Measurements from ENCODE around the gene BLOC1S5. TPM values are rescaled to one million over a fixed set of nuclear protein-coding genes. Genes with fewer than 3 reads are reported as not detected.
"Not testable (repeated sequence)": the region's sequence is repeated elsewhere in the genome, so short reads cannot be mapped to it uniquely, and the experiment has no call there.

The BLOC1S5 gene
- polyA plus RNA-seq, 1 donor (not counting 4 experiments of a cell fraction or from before 2014, with no cell fraction given) = 8.8 TPM

DNA sequence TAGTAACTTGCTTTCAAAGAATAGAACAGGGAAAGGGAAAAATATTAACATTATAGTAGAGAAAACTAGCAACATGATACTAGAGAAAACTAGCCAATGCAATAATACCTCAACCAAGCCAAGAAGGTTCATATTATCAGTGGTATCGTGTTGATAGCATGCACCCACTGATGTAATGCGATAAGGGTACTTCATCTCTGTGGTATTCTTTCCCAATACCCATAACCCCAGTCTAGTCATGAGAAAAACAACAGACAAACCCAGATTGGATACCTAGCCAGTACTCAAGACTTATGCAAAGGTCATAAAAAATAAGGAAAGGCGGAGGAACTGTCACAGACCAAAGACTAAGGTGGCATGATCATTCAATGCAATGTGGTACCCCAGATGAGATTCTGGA lies 21.0 kb downstream of the BLOC1S5 start:
- Histone ChIP-seq H3K27ac (ENCODE audit: control insufficient read depth, insufficient read depth, low read length) (no peak overlapping the region), H3K27me3 (ENCODE audit: control insufficient read depth, extremely low read depth, insufficient read depth, low read length) (no peaks in the 10 kb centered on the region), H3K9me3 (ENCODE audit: control insufficient read depth, low read depth, low read length) (no peaks in the 10 kb centered on the region), H3K79me2 (ENCODE audit: control insufficient read depth, insufficient read depth, low read length) (no peaks in the 10 kb centered on the region), H3K4me2 (ENCODE audit: control insufficient read depth, extremely low read depth, insufficient read depth, low read depth, low read length) (no peak overlapping the region), H3K4me3 (ENCODE audit: control insufficient read depth in 2 of 3, extremely low read depth in 1 of 3, insufficient read depth in 2 of 3, low read depth in 1 of 3, low read length in 3 of 3) (no peak overlapping the region), H4K20me1 (ENCODE audit: control insufficient read depth, extremely low read depth, insufficient read depth, low read length) (no peaks in the 10 kb centered on the region), H3K36me3 (ENCODE audit: control insufficient read depth in 2 of 2, extremely low read depth in 1 of 2, insufficient read depth in 2 of 2, low read length in 2 of 2) (no peaks in the 10 kb centered on the region), H3K9ac (ENCODE audit: control insufficient read depth, extremely low read depth, insufficient read depth, low read length) (no peak overlapping the region), H3K4me1 (ENCODE audit: control insufficient read depth, extremely low read depth, insufficient read depth, low read length) (no peaks in the 10 kb centered on the region), H3K9me1 (ENCODE audit: control insufficient read depth, extremely low read depth, insufficient read depth, low read length) (no peaks in the 10 kb centered on the region), H2AFZ (ENCODE audit: control insufficient read depth, low read length) (no peak overlapping the region)
- no peak for DNase-seq (ENCODE audit: low read depth, low spot score)
- FAIRE-seq = no peak
- TF ChIP-seq, protein P1, sequence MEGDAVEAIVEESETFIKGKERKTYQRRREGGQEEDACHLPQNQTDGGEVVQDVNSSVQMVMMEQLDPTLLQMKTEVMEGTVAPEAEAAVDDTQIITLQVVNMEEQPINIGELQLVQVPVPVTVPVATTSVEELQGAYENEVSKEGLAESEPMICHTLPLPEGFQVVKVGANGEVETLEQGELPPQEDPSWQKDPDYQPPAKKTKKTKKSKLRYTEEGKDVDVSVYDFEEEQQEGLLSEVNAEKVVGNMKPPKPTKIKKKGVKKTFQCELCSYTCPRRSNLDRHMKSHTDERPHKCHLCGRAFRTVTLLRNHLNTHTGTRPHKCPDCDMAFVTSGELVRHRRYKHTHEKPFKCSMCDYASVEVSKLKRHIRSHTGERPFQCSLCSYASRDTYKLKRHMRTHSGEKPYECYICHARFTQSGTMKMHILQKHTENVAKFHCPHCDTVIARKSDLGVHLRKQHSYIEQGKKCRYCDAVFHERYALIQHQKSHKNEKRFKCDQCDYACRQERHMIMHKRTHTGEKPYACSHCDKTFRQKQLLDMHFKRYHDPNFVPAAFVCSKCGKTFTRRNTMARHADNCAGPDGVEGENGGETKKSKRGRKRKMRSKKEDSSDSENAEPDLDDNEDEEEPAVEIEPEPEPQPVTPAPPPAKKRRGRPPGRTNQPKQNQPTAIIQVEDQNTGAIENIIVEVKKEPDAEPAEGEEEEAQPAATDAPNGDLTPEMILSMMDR (optimal IDR thresholded peaks at IDR 0.05 in 1 of 3, IDR thresholded peaks at IDR 0.05 in 1 of 3, conservative IDR thresholded peaks at IDR 0.05 in 1 of 3; ENCODE audit: extremely low read depth in 1 of 3, insufficient read depth in 2 of 3, low read length in 3 of 3) = no peak
- no peak for TF ChIP-seq EZH2 (IDR thresholded peaks at IDR 0.05; ENCODE audit: low read length)
- dilution Hi-C loops (cut with MboI; ENCODE audit: extremely low pct_ligation_motif_present, low sequenced_read_pairs) = no loop called here

DNA sequence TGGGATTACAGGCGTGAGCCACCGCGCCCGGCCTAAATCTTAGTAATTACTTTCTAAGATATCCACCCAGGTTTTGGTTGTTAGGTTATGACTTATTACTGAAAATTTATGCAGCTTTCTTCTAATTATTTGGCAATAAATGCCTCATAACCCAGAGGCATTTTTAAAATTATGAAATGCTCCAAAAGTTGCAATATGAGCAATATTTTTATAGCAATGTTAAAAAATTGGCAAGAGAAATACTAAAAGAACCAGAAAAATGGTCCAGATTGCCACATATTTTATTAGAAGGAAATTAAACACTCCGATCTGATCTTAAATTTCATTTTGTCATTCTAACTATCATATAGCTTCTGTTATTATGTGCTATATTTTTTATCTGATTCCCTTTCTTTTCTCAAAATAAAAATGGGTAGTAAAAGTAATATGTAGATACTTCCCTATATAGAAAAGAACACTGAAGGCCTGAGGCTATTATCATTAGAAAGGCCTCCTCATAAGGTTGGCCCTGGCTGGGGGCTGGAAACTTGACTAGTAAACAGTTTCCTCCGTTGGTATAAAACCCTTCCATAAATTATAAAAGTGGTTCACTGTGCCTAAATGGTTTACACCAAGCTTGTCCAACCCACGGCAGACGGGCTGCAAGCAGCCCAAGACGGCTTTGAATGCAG lies 22.1 kb downstream of the BLOC1S5 start:
- Histone ChIP-seq H3K4me3 (ENCODE audit: control insufficient read depth in 2 of 3, extremely low read depth in 1 of 3, insufficient read depth in 2 of 3, low read depth in 1 of 3, low read length in 3 of 3) (no peak overlapping the region), H3K9me3 (ENCODE audit: control insufficient read depth, low read depth, low read length) (no peaks in the 10 kb centered on the region), H2AFZ (ENCODE audit: control insufficient read depth, low read length) (no peak overlapping the region), H3K27ac (ENCODE audit: control insufficient read depth, insufficient read depth, low read length) (no peak overlapping the region), H3K9ac (ENCODE audit: control insufficient read depth, extremely low read depth, insufficient read depth, low read length) (no peak overlapping the region), H3K4me1 (ENCODE audit: control insufficient read depth, extremely low read depth, insufficient read depth, low read length) (no peaks in the 10 kb centered on the region), H3K4me2 (ENCODE audit: control insufficient read depth, extremely low read depth, insufficient read depth, low read depth, low read length) (no peak overlapping the region), H3K27me3 (ENCODE audit: control insufficient read depth, extremely low read depth, insufficient read depth, low read length) (no peaks in the 10 kb centered on the region), H3K36me3 (ENCODE audit: control insufficient read depth in 2 of 2, extremely low read depth in 1 of 2, insufficient read depth in 2 of 2, low read length in 2 of 2) (no peaks in the 10 kb centered on the region), H4K20me1 (ENCODE audit: control insufficient read depth, extremely low read depth, insufficient read depth, low read length) (no peaks in the 10 kb centered on the region), H3K79me2 (ENCODE audit: control insufficient read depth, insufficient read depth, low read length) (peaks cover 2% of the 10 kb centered on the region), H3K9me1 (ENCODE audit: control insufficient read depth, extremely low read depth, insufficient read depth, low read length) (no peaks in the 10 kb centered on the region)
- dilution Hi-C loops (cut with MboI; ENCODE audit: extremely low pct_ligation_motif_present, low sequenced_read_pairs) = no loop called here
- TF ChIP-seq, protein P1 (optimal IDR thresholded peaks at IDR 0.05 in 1 of 3, IDR thresholded peaks at IDR 0.05 in 1 of 3, conservative IDR thresholded peaks at IDR 0.05 in 1 of 3; ENCODE audit: extremely low read depth in 1 of 3, insufficient read depth in 2 of 3, low read length in 3 of 3) = no peak
- no peak for TF ChIP-seq EZH2 (IDR thresholded peaks at IDR 0.05; ENCODE audit: low read length)
- no peak for FAIRE-seq
- DNase-seq (ENCODE audit: low read depth, low spot score) = no peak

GRCh38 chr6:8034107-8034506 lies 30.1 kb downstream of the BLOC1S5 start:
- FAIRE-seq; H3K9ac ChIP-seq (ENCODE audit: control insufficient read depth, extremely low read depth, insufficient read depth, low read length); H3K4me2 ChIP-seq (ENCODE audit: control insufficient read depth, extremely low read depth, insufficient read depth, low read depth, low read length); H3K27ac ChIP-seq (ENCODE audit: control insufficient read depth, insufficient read depth, low read length); H3K27me3 ChIP-seq (ENCODE audit: control insufficient read depth, extremely low read depth, insufficient read depth, low read length); H3K36me3 ChIP-seq (ENCODE audit: control insufficient read depth in 2 of 2, extremely low read depth in 1 of 2, insufficient read depth in 2 of 2, low read length in 2 of 2); H3K4me3 ChIP-seq (ENCODE audit: control insufficient read depth in 2 of 3, extremely low read depth in 1 of 3, insufficient read depth in 2 of 3, low read depth in 1 of 3, low read length in 3 of 3); dilution Hi-C loops (cut with MboI; ENCODE audit: extremely low pct_ligation_motif_present, low sequenced_read_pairs); DNase-seq (ENCODE audit: low read depth, low spot score); H3K4me1 ChIP-seq (ENCODE audit: control insufficient read depth, extremely low read depth, insufficient read depth, low read length); H4K20me1 ChIP-seq (ENCODE audit: control insufficient read depth, extremely low read depth, insufficient read depth, low read length); H2AFZ ChIP-seq (ENCODE audit: control insufficient read depth, low read length); H3K9me1 ChIP-seq (ENCODE audit: control insufficient read depth, extremely low read depth, insufficient read depth, low read length); H3K9me3 ChIP-seq (ENCODE audit: control insufficient read depth, low read depth, low read length): not testable (repeated sequence)
- peaks cover 13% of the 10 kb centered on the region for H3K79me2 ChIP-seq (ENCODE audit: control insufficient read depth, insufficient read depth, low read length)
